Measurements from ENCODE around the gene PCBP3.

DNA sequence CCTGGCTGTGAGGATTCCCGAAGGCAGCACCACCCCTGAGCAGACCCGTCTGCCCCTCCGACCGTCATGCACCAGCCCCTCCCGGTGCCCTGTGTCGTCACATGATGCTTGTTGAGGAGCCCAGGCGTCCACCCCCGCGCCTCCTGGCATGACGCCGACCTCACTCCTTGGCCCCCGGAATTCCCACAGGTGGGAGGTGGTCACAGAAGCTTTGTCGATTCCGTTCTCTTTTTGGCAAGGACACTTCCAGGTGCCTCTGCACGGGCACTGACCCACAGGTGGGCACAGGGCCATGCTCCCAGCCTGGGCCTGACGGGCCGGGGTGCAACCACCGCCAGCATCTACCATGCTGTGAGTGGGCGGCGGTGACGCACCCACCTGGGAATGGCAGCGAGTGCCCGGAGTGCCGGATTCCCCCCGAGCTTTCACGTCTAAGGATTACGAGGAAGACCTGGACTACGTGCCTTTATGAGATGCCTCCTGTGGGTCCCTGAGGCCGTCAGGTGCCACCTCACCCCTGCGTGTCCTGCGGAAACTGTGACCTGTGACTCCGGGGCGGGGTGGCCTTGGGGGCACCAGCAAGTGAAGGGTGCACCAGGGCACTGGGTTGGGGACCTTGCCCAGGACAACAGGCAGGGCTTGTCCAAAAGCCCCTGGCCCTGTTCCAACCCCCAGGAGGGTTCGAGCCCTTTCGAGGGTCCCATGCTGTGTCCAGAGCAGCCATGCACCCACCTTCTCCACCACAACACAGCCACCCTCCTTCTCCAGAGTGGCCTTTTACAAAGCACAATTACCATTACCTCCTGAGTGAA is 306.6 kb downstream of the PCBP3 start:
- TF ChIP-seq CTCF (optimal IDR thresholded peaks at IDR 0.05 in 1 of 3, IDR thresholded peaks at IDR 0.05 in 1 of 3, conservative IDR thresholded peaks at IDR 0.05 in 1 of 3; ENCODE audit: extremely low read depth in 1 of 3, insufficient read depth in 2 of 3, low read length in 3 of 3), result no peak
- TF ChIP-seq EZH2 (IDR thresholded peaks at IDR 0.05; ENCODE audit: low read length), result no peak
